ENCODE results near the gene UPK3BL2.
"Not testable (repeated sequence)": the region's sequence is repeated elsewhere in the genome, so short reads cannot be mapped to it uniquely, and the experiment has no call there.

The UPK3BL2 gene

DNA sequence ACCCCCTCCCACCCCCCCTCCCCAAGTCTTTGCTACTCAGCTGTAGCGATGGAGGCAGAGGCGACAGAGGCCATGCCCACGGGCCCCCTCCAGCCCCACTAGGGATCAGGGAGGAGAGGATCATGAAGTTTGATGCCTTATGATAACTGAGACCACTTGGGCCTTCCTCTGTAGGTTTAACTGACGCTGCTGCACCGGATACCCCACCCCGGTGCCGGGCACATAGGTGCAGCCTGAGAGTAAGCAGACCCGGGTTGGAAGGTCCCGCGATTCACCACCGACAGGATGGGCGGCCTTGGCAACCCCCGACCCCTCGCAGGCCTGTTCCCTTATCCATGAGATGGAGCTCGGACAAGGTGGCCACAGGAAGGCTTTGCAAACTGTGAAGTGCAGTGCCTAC is 49.5 kb downstream of the UPK3BL2 start:
- not testable (repeated sequence) for DNase-seq (ENCODE audit: low spot score)

- DNase-seq (ENCODE audit: low spot score): not testable (repeated sequence)
Measured at GRCh38 chr7:102493220-102493935, 50.1 kb downstream of the UPK3BL2 start.

DNA sequence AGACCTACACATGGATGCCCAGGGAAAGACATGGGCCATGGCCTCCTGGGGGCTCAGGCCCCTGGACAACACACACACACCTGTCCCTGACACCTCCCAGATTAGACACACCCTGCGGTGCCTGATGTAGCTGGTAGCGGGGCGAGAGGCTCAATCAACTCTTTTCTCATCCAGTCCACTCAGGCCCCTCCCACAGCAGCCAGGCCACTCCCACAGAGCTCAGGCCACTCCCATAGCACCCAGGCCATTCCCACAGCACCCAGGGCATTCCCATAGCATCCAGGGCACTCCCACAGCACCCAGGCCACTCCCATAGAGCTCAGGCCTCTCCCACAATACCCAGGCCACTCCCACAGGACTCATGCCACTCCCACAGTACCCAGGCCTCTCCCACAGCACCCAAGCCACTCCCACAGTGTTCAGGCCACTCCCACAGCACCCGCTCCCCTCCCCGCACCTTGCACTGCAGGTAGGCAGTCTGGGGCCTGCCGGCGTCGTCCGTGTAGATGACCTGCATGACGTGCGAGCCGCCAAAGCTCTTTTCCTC is 52.9 kb downstream of the UPK3BL2 start:
- not testable (repeated sequence) for DNase-seq (ENCODE audit: low spot score)
